Mesendoderm (in vitro differentiated cells): Measurements from ENCODE around the gene TMEM236.

ENCODE experiments used
- DNase-seq: peaks from one replicate; pipeline ENCODE4 v3.0.0; 2013
- H2AK5ac ChIP-seq: 2 replicates; pipeline ENCODE4 v1.6.1; 2013; ENCODE audit warnings: low read length, inconsistent platforms
- H2BK120ac ChIP-seq: 2 replicates; pipeline ENCODE4 v1.6.1; 2013; ENCODE audit warnings: low read depth, mild to moderate bottlenecking, low read length, moderate library complexity, mixed read lengths
- H2BK15ac ChIP-seq: replicated peaks from 2 replicates; pipeline ENCODE4 v1.6.1; 2013; ENCODE audit warnings: low read depth, mild to moderate bottlenecking, moderate library complexity
- H2BK5ac ChIP-seq: 2 replicates; pipeline ENCODE4 v1.6.1; 2013; ENCODE audit warnings: low read length, inconsistent platforms
- H3K18ac ChIP-seq: 2 replicates; pipeline ENCODE4 v1.6.1; 2013; ENCODE audit warnings: mild to moderate bottlenecking, low read length, mixed read lengths
- H3K23ac ChIP-seq: one replicate; pipeline ENCODE4 v1.6.1; 2013; ENCODE audit warnings: low read length
- H3K27ac ChIP-seq: 2 replicates; pipeline ENCODE4 v1.5.1; 2013; ENCODE audit warnings: low read depth, mild to moderate bottlenecking, inconsistent platforms, low read length, moderate library complexity
- H3K27me3 ChIP-seq: 2 replicates; pipeline ENCODE4 v1.6.1; 2013; ENCODE audit warnings: low read length, control low read depth, mild to moderate bottlenecking, inconsistent platforms; ENCODE audit not compliant: insufficient read depth, poor library complexity
- H3K36me3 ChIP-seq: 2 replicates; pipeline ENCODE4 v1.6.1; 2013; ENCODE audit warnings: low read length, inconsistent platforms; ENCODE audit not compliant: control insufficient read depth, insufficient read depth
- H3K4ac ChIP-seq: one replicate; pipeline ENCODE4 v1.6.1; 2013; ENCODE audit warnings: low read depth, mild to moderate bottlenecking, low read length, moderate library complexity
- H3K4me1 ChIP-seq: 2 replicates; pipeline ENCODE4 v1.6.1; 2013; ENCODE audit warnings: low read depth, low read length, inconsistent platforms; ENCODE audit not compliant: control insufficient read depth
- H3K4me2 ChIP-seq: 2 replicates; pipeline ENCODE4 v1.6.1; 2013; ENCODE audit warnings: low read length
- H3K4me3 ChIP-seq: 2 replicates; pipeline ENCODE4 v1.5.1; 2013; ENCODE audit warnings: mild to moderate bottlenecking, low read length
- H3K56ac ChIP-seq: one replicate; pipeline ENCODE4 v1.6.1; 2013; ENCODE audit warnings: low read length
- H3K79me1 ChIP-seq: 2 replicates; pipeline ENCODE4 v1.6.1; 2013; ENCODE audit warnings: low read length, inconsistent platforms
- H3K79me2 ChIP-seq: 2 replicates; pipeline ENCODE4 v1.6.1; 2013; ENCODE audit warnings: mild to moderate bottlenecking, low read length; ENCODE audit not compliant: control insufficient read depth, insufficient read depth
- H3K9ac ChIP-seq: 2 replicates; pipeline ENCODE4 v1.6.1; 2013; ENCODE audit warnings: low read length, inconsistent platforms
- H4K5ac ChIP-seq: one replicate; pipeline ENCODE4 v1.6.1; 2013; ENCODE audit warnings: low read length
- H4K8ac ChIP-seq: one replicate; pipeline ENCODE4 v1.6.1; 2013; ENCODE audit warnings: low read depth, mild to moderate bottlenecking, control low read depth, low read length, moderate library complexity
- WGBS: extraction: QIAGEN DNeasy Blood & Tissue Kit; methylation state at CpG from one replicate; pipeline ENCODE4 v1.1.7; 2013; ENCODE audit warnings: low lambda C conversion rate, missing lambda C conversion rate; ENCODE audit not compliant: insufficient coverage; ENCODE audit errors: extremely low coverage; 5-methylcytosine and 5-hydroxymethylcytosine counted together

TMEM236 gene

DNA sequence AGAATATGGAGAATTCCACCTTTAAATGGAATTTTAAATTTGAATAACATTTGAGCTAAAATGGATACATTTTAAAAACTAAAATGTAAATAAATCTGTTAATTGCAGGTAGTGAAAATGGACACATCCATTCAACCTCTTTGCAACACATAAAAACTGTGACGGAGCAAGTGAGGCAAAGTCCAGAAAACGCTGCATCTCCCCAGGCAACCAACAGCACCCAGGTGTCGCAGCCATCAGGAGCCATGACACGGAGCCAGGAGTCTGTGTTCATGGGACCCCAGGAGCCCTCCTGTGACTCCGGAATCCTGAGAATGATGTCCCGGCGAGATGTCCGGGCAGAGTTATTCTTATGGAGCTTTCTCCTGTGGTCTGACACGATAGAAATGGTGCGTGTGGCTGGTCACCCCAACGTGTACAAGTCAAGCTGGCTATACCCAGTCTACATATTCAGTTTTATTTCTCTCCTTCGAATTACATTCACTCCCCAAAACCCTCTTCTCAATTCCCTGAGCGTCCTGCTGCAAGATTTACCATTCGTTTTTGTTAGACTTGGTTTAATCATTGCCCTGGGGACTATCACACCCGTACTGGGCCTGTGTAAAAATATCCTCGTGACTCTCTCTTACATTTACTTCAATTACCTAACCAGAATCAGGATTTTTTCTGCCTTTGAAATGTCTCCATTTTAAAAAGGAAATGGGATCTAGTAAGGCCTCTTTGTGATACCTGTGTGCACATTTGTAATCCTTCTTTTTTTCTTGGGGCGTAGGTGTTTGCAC, 44.0 kb downstream of the TMEM236 start:
- WGBS, result no CpG with 5 or more reads among the region's 17 CpGs
- Histone ChIP-seq H4K8ac (no peak overlapping the region), H3K79me2 (no peaks in the 10 kb centered on the region), H3K79me1 (no peaks in the 10 kb centered on the region), H4K5ac (no peak overlapping the region), H2BK5ac (no peak overlapping the region), H2BK120ac (no peak overlapping the region), H3K27ac (no peak overlapping the region), H3K4me2 (no peak overlapping the region), H2AK5ac (no peak overlapping the region), H3K4me1 (no peaks in the 10 kb centered on the region), H3K56ac (no peak overlapping the region), H3K4me3 (no peak overlapping the region), H2BK15ac (no peak overlapping the region), H3K18ac (no peak overlapping the region), H3K36me3 (no peaks in the 10 kb centered on the region), H3K9ac (no peak overlapping the region), H3K23ac (no peak overlapping the region), H3K4ac (no peak overlapping the region), H3K27me3 (no peaks in the 10 kb centered on the region)
- no peak for DNase-seq

GRCh38 chr10:17801507-17801906, 49.5 kb downstream of the TMEM236 start:
- Histone ChIP-seq H2AK5ac (no peak overlapping the region), H3K27me3 (no peaks in the 10 kb centered on the region), H2BK15ac (no peak overlapping the region), H3K4me1 (no peaks in the 10 kb centered on the region), H3K18ac (no peak overlapping the region), H3K56ac (no peak overlapping the region), H3K27ac (no peak overlapping the region), H3K9ac (no peak overlapping the region), H4K8ac (no peak overlapping the region), H3K23ac (no peak overlapping the region), H3K4me3 (no peak overlapping the region), H3K4me2 (no peak overlapping the region), H3K79me2 (no peaks in the 10 kb centered on the region), H2BK5ac (no peak overlapping the region), H4K5ac (no peak overlapping the region), H2BK120ac (no peak overlapping the region), H3K4ac (no peak overlapping the region), H3K36me3 (no peaks in the 10 kb centered on the region), H3K79me1 (no peaks in the 10 kb centered on the region)
- DNase-seq, result no peak
- WGBS, result no CpG with 5 or more reads among the region's 3 CpGs

GRCh38 chr10:17802350-17802749, 50.3 kb downstream of the TMEM236 start:
- Histone ChIP-seq H3K23ac (no peak overlapping the region), H3K36me3 (no peaks in the 10 kb centered on the region), H3K4me1 (no peaks in the 10 kb centered on the region), H4K5ac (no peak overlapping the region), H3K4me2 (no peak overlapping the region), H3K4me3 (no peak overlapping the region), H2BK15ac (no peak overlapping the region), H3K4ac (no peak overlapping the region), H2BK120ac (no peak overlapping the region), H3K27ac (no peak overlapping the region), H3K56ac (no peak overlapping the region), H3K18ac (no peak overlapping the region), H3K9ac (no peak overlapping the region), H3K79me2 (no peaks in the 10 kb centered on the region), H4K8ac (no peak overlapping the region), H2BK5ac (no peak overlapping the region), H2AK5ac (no peak overlapping the region), H3K79me1 (no peaks in the 10 kb centered on the region), H3K27me3 (no peaks in the 10 kb centered on the region)
- DNase-seq, result no peak
- WGBS, result no CpG with 5 or more reads among the region's 11 CpGs

- Histone ChIP-seq H3K4ac (no peak overlapping the region), H3K18ac (no peak overlapping the region), H3K27me3 (no peaks in the 10 kb centered on the region), H2BK5ac (no peak overlapping the region), H2BK120ac (no peak overlapping the region), H3K4me2 (no peak overlapping the region), H3K4me1 (no peaks in the 10 kb centered on the region), H3K36me3 (no peaks in the 10 kb centered on the region), H4K5ac (no peak overlapping the region), H2BK15ac (no peak overlapping the region), H3K4me3 (no peak overlapping the region), H3K79me2 (no peaks in the 10 kb centered on the region), H3K56ac (no peak overlapping the region), H3K27ac (no peak overlapping the region), H2AK5ac (no peak overlapping the region), H3K23ac (no peak overlapping the region), H4K8ac (no peak overlapping the region), H3K9ac (no peak overlapping the region), H3K79me1 (no peaks in the 10 kb centered on the region)
- WGBS, result no CpG with 5 or more reads among the region's 1 CpG
- DNase-seq, result no peak
These were observed 51.0 kb downstream of the TMEM236 start for GRCh38 chr10:17802976-17803375.

DNA sequence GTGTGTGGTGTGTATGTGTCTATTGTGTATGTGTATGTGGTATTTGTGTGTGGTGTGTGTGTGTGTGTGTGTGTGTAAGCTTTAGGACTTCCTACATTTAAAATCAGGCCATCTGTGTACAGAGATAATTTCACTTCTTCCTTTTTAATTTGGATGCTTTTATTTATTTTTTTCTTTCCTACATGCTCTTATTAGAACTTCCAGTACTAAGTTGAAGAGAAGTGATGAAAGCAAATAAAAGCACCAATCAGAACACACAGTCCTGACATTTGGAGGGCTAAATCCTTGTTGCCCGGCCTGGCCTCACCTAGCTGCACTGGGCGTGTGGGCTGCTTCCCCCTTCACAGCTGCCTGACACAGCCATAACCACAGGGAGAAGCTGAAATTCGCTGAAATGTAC, 53.3 kb downstream of the TMEM236 start:
- no peak overlapping the region for H3K23ac ChIP-seq
- no peak overlapping the region for H2BK5ac ChIP-seq
- no peak overlapping the region for H3K56ac ChIP-seq
- no CpG with 5 or more reads among the region's 3 CpGs for whole genome bisulfite sequencing
- H3K27me3 ChIP-seq, result no peaks in the 10 kb centered on the region
- DNase-seq, result no peak
- no peak overlapping the region for H3K27ac ChIP-seq
- H3K18ac ChIP-seq, result no peak overlapping the region
- no peak overlapping the region for H2AK5ac ChIP-seq
- no peak overlapping the region for H2BK15ac ChIP-seq
- no peaks in the 10 kb centered on the region for H3K79me1 ChIP-seq
- no peaks in the 10 kb centered on the region for H3K4me1 ChIP-seq
- no peak overlapping the region for H3K4ac ChIP-seq
- H3K79me2 ChIP-seq, result no peaks in the 10 kb centered on the region
- no peak overlapping the region for H2BK120ac ChIP-seq
- H3K4me2 ChIP-seq, result no peak overlapping the region
- H3K4me3 ChIP-seq, result no peak overlapping the region
- H3K36me3 ChIP-seq, result no peaks in the 10 kb centered on the region
- no peak overlapping the region for H4K5ac ChIP-seq
- no peak overlapping the region for H4K8ac ChIP-seq
- H3K9ac ChIP-seq, result no peak overlapping the region
